Measurements from ENCODE around the gene SH3TC1. TPM values are rescaled to one million over a fixed set of nuclear protein-coding genes. Genes with fewer than 3 reads are reported as not detected.

SH3TC1 gene
- polyA plus RNA-seq, 2 of the 4 experiments (the other 2 are of a cell fraction): 2.8 to 7.4 TPM

GRCh38 chr4:8230891-8231290 lies 31.8 kb downstream of the SH3TC1 start:
- ChIA-PET POLR2A (no interaction called here), CTCF (interaction anchor here (0.6 to 2.3 kb wide), 5 partner anchors 11 to 172 kb away, joined by 3 to 9 read pairs (median 4); no protein-coding TSS in a partner anchor)
- H3K4me1 ChIP-seq: peaks cover 27% of the 10 kb centered on the region
- WGBS (ENCODE audit: missing lambda C conversion rate): 95% methylated on average over 10 of the region's 10 CpGs
- no peak overlapping the region; a peak in 1 of 6 replicates for H3K27ac ChIP-seq
- H3K4me3 ChIP-seq: no peak overlapping the region
- no peak for ATAC-seq
- TF ChIP-seq NFE2L2 (conservative IDR thresholded peaks at IDR 0.05; ENCODE audit: low read length): no peak
- no peak for TF ChIP-seq EP300 (IDR thresholded peaks at IDR 0.05)
- TF ChIP-seq ZC3H11A (IDR thresholded peaks at IDR 0.05): no peak
- TF ChIP-seq PHF8 (IDR thresholded peaks at IDR 0.05; ENCODE audit: borderline replicate concordance, low read depth): no peak
- TF ChIP-seq ATOH8 (CRISPR knock-in tag; IDR thresholded peaks at IDR 0.05; ENCODE audit: low read depth): no peak
- TF ChIP-seq BCL3 (IDR thresholded peaks at IDR 0.05): no peak
- no peak for TF ChIP-seq MAFK (IDR thresholded peaks at IDR 0.05; ENCODE audit: partially characterized antibody)
- TF ChIP-seq HOXA7 (CRISPR knock-in tag; IDR thresholded peaks at IDR 0.05): no peak
- TF ChIP-seq SMC3 (IDR thresholded peaks at IDR 0.05): no peak
- no peak for TF ChIP-seq USF2 (IDR thresholded peaks at IDR 0.05)
- no peak for FAIRE-seq
- no peak for DNase-seq (ENCODE audit: low read depth in 1 of 2, low spot score in 1 of 2)
- H3K4me2 ChIP-seq: no peak overlapping the region
- no peaks in the 10 kb centered on the region for H3K9me3 ChIP-seq

GRCh38 chr4:8231551-8232049 lies 32.5 kb downstream of the SH3TC1 start:
- POLR2A ChIA-PET: no interaction called here
- DNase-seq (ENCODE audit: low read depth in 1 of 2, low spot score in 1 of 2): no peak
- CTCF ChIA-PET: interaction anchor here (0.8 to 2.3 kb wide), 4 partner anchors 10 to 171 kb away, joined by 3 to 9 read pairs (median 5); no protein-coding TSS in a partner anchor
- Histone ChIP-seq H3K4me1 (peaks cover 20% of the 10 kb centered on the region), H3K9me3 (no peaks in the 10 kb centered on the region), H3K4me3 (no peak overlapping the region), H3K4me2 (no peak overlapping the region), H3K27ac (no peak overlapping the region; a peak in 1 of 6 replicates)
- TF ChIP-seq PHF8 (IDR thresholded peaks at IDR 0.05; ENCODE audit: borderline replicate concordance, low read depth) (no peak), RAD21 (conservative IDR thresholded peaks at IDR 0.05 in 1 of 2, IDR thresholded peaks at IDR 0.05 in 1 of 2) (no peak), MAX (IDR thresholded peaks at IDR 0.05) (no peak), JUN (IDR thresholded peaks at IDR 0.05) (no peak), BCL3 (IDR thresholded peaks at IDR 0.05) (no peak), EHF (CRISPR knock-in tag; IDR thresholded peaks at IDR 0.05) (no peak), EHMT2 (IDR thresholded peaks at IDR 0.05; ENCODE audit: low read depth) (no peak), ZNF302 (CRISPR knock-in tag; IDR thresholded peaks at IDR 0.05) (no peak), EP300 (IDR thresholded peaks at IDR 0.05) (no peak), NFE2L2 (conservative IDR thresholded peaks at IDR 0.05; ENCODE audit: low read length) (no peak), CHD4 (IDR thresholded peaks at IDR 0.05; ENCODE audit: borderline replicate concordance) (no peak), ZSCAN20 (CRISPR knock-in tag; IDR thresholded peaks at IDR 0.05) (no peak)
- no peak for ATAC-seq
- no peak for FAIRE-seq
- WGBS (ENCODE audit: missing lambda C conversion rate): 76% methylated on average over 4 of the region's 21 CpGs

GRCh38 chr4:8232748-8233147 lies 33.7 kb downstream of the SH3TC1 start:
- Histone ChIP-seq H3K9me3 (no peaks in the 10 kb centered on the region), H3K27ac (no peak overlapping the region), H3K4me3 (no peak overlapping the region), H3K4me1 (peaks cover 19% of the 10 kb centered on the region), H3K4me2 (no peak overlapping the region)
- CTCF ChIA-PET: interaction anchor here (2.0 kb wide), 1 partner anchor 9 kb away, joined by 9 read pairs; no protein-coding TSS in a partner anchor
- TF ChIP-seq RCOR1 (IDR thresholded peaks at IDR 0.05; ENCODE audit: low read depth, low read length) (no peak), NR3C1 (IDR thresholded peaks at IDR 0.05) (no peak), EHMT2 (IDR thresholded peaks at IDR 0.05; ENCODE audit: low read depth) (no peak), NFE2L2 (conservative IDR thresholded peaks at IDR 0.05; ENCODE audit: low read length) (no peak), EP300 (IDR thresholded peaks at IDR 0.05) (no peak), CHD4 (IDR thresholded peaks at IDR 0.05; ENCODE audit: borderline replicate concordance) (no peak), RFX5 (IDR thresholded peaks at IDR 0.05) (no peak), FOSB (CRISPR knock-in tag; IDR thresholded peaks at IDR 0.05) (no peak)
- FAIRE-seq (no peak), DNase-seq (ENCODE audit: low read depth in 1 of 2, low spot score in 1 of 2) (no peak), ATAC-seq (no peak)
- WGBS (ENCODE audit: missing lambda C conversion rate): 100% methylated on average over 5 of the region's 11 CpGs
- POLR2A ChIA-PET: no interaction called here
